GM21737 (cell line): ENCODE data around the gene GRHPR.
"Not testable (repeated sequence)": the region's sequence is repeated elsewhere in the genome, so short reads cannot be mapped to it uniquely, and the experiment has no call there.

Experiments
- ATAC-seq: cut with Tn5 transposase; IDR thresholded peaks from one replicate; pipeline ENCODE4 v1.9.1; 2021; ENCODE audit warnings: mild to moderate bottlenecking, moderate library complexity; ENCODE audit not compliant: unreplicated experiment

Gene GRHPR

GRCh38 chr9:37444890-37445289 is 22.4 kb downstream of the GRHPR start:
- no peak for ATAC-seq

DNA sequence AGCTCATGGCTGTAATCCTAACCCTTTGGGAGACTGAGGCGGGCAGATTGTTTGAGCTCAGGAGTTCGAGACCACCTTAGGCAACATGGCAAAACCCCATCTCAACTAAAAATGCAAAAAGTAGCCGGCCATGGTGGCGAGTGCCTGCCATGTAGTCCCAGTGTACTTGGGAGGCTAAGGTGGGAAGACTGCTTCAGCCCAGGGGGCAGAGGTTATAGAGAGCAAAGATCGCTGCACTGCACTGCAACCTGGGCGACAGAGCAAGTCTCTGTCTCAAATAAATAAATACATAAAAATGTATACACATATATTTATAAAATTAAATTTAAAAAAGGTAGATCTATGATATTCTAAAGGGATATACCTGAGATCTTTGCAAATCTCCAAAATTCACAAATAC is 23.3 kb downstream of the GRHPR start:
- ATAC-seq, result no peak

- no peak for ATAC-seq
Measured at GRCh38 chr9:37446401-37446800, 23.9 kb downstream of the GRHPR start.

DNA sequence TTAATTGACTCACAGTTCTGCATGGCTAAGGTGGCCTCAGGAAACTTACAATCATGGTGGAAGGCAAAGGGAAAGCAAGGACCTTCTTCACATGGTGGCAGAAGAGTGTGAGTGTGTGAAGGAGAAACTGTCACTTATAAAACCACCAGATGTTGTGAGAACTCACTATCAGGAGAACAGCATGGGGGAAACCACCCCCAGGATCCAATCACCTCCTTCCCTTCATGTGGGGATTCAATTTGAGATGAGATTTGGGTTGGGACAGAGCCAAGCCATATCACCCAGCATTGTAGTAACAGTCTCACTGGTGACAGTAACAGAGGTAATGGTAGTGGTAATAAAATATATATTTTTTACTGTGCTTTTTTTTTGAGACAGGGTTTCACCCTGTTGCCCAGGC is 24.6 kb downstream of the GRHPR start:
- ATAC-seq, result no peak

DNA sequence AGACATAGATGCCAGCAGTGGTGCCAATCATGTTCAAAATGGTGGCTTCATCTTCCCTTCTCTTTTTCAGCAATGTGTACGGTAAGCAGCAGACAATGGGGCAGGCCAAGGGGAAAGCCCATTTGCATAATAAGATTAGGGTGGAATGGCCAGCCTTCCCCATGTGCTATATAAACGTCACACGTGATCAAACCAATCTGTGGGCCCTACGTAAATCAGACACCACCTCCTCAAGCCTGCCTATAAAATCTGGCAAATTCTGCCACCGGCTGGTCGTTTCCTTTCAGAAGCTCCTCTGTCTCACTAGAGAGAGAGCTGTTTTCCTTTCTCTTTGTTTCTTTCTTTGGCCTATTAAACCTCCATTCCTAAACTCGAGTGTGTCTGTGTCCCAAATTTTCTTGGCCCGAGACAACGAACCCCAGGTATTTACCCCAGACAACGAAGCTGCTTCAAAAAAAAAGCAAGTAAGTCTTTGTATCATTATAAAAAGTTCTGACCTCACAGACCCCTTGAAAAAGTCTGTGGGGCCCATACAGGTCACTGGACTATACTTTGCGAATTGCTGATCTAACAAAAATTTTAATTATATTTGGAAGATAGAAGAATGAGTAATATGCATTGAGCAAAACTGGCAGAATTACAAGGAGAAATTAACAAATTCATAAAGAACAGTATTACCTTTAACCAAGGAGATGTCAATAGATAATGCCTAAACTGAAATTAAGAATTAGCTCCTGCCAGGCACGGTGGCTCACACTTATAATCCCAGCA is 27.6 kb downstream of the GRHPR start:
- no peak for ATAC-seq

DNA sequence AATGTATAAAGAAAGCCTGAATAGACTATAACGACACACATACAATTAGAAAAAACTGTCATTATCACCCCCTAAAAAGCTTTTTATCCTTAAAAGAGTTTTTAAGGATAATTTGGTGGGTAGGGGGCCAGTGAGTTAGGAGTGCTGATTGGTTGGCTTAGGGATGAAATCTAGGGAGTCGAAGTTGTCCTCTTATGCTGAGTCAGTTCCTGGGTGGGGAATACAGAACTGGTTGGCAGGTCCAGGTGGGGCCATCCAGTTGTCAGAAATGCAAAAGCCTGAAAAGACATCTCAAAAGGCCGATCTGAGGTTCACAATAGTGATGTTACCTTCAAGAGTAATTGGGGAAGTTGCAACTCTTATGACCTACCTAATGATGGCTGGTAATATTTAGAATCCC is 29.1 kb downstream of the GRHPR start:
- ATAC-seq, result no peak

GRCh38 chr9:37452611-37453010 is 30.1 kb downstream of the GRHPR start:
- ATAC-seq, result no peak

- no peak for ATAC-seq
Measured at GRCh38 chr9:37453827-37454226, 31.3 kb downstream of the GRHPR start.

- ATAC-seq, result no peak
Measured at GRCh38 chr9:37454238-37454637, 31.7 kb downstream of the GRHPR start.

DNA sequence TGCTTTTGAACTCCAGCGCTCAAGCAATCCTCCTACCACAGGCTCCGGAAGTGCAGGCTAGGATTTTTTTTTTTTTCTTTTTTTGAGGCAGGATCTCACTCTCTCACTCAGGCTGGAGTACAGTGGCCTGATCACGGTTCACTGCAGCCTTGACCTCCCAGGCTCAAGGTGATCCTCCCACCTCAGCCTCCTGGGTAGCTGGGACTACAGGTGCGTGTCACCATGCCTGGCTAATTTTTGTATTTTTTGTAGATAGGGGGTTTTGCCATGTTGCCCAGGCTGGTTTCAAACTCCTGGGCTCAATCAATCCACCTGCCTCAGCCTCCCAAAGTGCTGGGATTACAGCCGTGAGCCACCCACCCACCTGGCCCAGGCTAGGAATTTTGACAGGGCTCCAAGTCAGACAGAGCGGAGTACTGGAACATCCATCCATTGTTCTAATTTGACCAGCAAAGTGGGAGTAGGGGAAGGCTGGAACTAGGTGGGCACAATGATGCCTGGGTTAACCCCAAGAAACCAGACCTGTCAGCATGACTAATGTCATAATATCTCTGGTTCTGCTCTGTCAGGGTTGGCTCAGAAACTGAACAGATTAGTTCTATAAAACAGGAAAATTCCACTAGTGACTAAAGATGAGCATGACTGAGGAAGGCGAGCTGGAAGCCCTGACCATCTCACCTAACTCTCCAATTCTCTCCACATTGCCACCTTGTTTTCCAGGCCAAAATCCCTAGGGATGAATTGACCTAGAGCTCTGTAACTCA is 33.6 kb downstream of the GRHPR start:
- no peak for ATAC-seq

DNA sequence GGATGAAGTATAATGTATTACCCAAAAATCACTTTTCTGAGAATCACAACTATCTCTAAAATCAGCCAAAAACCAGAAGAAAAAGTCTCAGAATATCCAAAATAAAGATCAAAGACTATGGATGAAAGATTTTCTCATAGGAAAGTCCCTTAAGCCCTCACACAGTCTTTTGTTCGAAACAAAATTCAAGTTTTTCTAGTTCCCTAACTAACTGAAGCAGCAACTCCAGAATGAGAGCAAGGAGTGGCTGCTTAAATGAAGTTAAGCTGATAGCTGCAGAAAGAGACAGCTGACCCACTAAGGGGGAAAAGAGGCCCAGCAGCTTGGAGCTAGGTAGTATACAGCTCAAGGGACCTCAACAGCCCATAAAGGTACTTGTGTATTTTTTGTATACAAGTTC is 34.3 kb downstream of the GRHPR start:
- ATAC-seq, result no peak

GRCh38 chr9:37464006-37464405 is 41.5 kb downstream of the GRHPR start:
- no peak for ATAC-seq

- peak; percentile 17 for ATAC-seq
Measured at GRCh38 chr9:37464426-37465248, 42.1 kb downstream of the GRHPR start.

GRCh38 chr9:37465249-37466036 is 42.9 kb downstream of the GRHPR start, which contains the start of gene ZBTB5:
Gene ZBTB5 (minus strand): TSS chr9:37465450. CDS start chr9:37442551, 22,899 bp downstream.
- ATAC-seq, result peak; percentile 76

GRCh38 chr9:37466037-37466709 is 43.7 kb downstream of the GRHPR start:
- ATAC-seq, result peak; percentile 6

DNA sequence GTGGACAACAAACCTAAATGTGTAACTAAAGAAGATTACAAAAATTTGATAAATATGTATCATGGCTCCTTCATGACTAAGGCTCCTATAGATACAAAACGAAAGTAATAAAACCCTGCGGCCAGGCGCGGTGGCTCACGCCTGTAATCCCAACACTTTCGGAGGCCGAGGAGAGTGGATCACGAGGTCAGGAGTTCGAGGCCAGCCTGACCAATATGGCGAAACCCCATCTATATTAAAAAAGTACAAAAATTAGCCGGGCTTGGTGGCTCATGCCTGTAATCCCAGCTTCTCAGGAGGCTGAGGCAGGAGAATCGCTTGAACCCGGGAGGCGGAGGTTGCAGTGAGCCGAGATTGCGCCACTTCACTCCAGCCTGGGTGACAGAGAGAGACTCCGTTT is 45.0 kb downstream of the GRHPR start:
- ATAC-seq, result not testable (repeated sequence)

GRCh38 chr9:37468620-37469019 is 46.1 kb downstream of the GRHPR start:
- ATAC-seq, result no peak

DNA sequence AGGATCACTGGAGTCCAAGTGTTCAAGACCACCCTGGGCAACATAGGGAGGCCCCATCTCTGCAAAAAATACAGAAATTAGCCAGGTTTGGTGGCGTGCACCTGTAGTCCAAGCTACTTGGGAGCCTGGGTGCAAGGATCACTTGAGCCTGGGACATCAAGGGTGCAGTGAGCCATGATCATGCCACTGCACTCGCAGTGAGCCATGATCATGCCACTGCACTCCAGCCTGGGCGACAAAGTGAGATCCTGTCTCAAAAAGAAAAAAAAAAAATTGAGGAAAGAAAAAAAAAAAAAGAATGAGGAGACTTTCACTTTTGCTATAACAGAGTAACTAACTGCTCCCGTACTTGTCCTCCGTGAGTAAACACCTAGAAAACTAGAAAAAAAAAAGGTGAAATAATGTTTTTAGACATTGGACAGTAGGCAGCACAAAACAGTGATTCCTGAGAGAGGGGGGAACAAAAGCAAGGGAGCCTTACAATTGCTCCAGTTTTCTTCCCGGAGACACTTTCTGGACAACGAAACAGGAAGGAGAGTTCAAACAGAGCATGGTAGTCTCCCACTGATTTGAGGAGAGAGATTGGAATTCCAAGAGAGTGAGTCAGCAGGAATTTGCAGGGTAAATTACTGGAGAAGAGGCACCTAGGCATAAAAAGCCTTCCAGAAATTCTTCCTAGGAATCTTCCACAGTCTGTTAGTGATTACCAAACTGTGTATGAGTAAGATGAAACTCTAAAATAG is 49.6 kb downstream of the GRHPR start:
- no peak for ATAC-seq

- ATAC-seq, result not testable (repeated sequence)
Measured at GRCh38 chr9:37473982-37474381, 51.5 kb downstream of the GRHPR start.
